Stomach smooth muscle (tissue), 2 donors: ENCODE results near the gene PAWR.
"Not testable (repeated sequence)": the region's sequence is repeated elsewhere in the genome, so short reads cannot be mapped to it uniquely, and the experiment has no call there.

Experiments
- H3K27ac ChIP-seq: one replicate; pipeline ENCODE4 v1.7.0; 2013; ENCODE audit warnings: mild to moderate bottlenecking, low read length, inconsistent platforms
- H3K27me3 ChIP-seq, 2 donors: one replicate each; pipeline ENCODE4 v1.7.0; 2013; ENCODE audit warnings: low read length in 2 of 2; ENCODE audit not compliant: insufficient read depth in 2 of 2, control insufficient read depth in 1 of 2
- H3K36me3 ChIP-seq, 2 donors: one replicate each; pipeline ENCODE4 v1.7.0; 2013; ENCODE audit warnings: low read length in 2 of 2; ENCODE audit not compliant: control insufficient read depth in 2 of 2, insufficient read depth in 2 of 2
- H3K4me1 ChIP-seq: one replicate; pipeline ENCODE4 v1.7.0; 2013; ENCODE audit warnings: low read length; ENCODE audit not compliant: control insufficient read depth, insufficient read depth
- H3K4me3 ChIP-seq, 2 donors: one replicate each; pipeline ENCODE4 v1.7.0; 2013; ENCODE audit warnings: low read length in 2 of 2
- H3K9ac ChIP-seq, 2 donors: one replicate each; pipeline ENCODE4 v1.7.0; 2013; ENCODE audit warnings: low read length in 2 of 2, mild to moderate bottlenecking in 1 of 2
- H3K9me3 ChIP-seq, 2 donors: one replicate each; pipeline ENCODE4 v1.7.0; 2013; ENCODE audit warnings: low read length in 2 of 2; ENCODE audit not compliant: control insufficient read depth in 2 of 2
- donor health status: healthy.
- donor health status: Pancreatic carcinoma.

PAWR gene

DNA sequence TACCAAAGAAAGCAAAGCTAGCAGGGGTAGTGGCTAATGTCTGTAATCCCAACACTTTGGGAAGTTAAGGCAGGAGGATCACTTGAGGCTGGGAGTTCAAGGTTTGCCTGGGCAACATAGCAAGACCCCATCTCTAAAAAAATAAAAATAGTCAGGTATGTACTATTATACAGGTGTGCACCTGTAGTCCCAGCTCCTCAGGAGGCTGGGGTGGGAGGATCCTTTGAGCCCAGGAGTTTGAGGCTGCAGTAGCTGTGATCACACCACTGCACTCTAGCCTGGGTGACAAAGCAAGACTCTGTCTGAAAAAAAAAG is 142.2 kb downstream of the PAWR start:
- no peak overlapping the region for H3K27ac ChIP-seq

DNA sequence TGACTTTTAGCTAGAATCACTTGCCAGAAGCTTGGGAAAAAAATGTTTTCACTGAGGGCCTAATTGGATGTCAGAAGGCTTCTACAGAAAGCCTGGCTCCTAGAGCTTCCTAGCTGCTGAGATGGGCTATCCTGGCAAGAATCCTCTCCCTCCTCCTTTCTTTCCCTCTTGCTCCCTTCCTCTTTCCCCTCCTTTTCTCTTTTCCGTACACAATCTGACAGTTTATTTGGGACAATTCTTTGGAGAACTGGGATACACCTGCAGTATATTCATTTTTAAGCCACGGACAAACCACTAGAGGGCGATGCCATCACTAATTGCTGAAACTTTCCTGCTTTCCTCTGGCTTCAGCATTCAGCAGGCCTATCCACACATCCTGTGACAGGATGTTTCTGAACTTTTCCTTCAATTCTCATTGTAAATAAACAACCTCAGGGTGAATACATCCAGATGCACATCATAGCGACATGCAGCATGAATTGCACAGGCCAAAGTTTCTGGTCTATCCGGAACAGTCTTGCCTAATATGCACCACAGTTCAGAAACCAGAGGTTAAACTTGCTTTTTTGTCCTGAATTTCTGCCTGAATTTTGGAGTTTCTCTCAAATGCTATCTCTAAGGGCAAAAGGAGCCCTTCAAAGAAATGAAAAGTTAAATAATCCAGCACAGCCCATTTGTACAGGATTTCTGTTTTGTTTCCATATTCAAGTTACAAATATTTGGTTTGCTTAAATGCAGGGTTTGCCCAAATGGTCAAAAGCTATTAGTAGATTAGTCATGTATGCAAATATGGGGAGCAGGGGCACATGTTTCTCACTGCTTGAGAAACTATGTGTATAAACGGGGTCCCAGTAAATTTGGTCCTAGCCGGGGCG is 142.8 kb downstream of the PAWR start:
- peaks cover 8% of the 10 kb centered on the region for H3K4me1 ChIP-seq
- no peaks in the 10 kb centered on the region for H3K9me3 ChIP-seq
- H3K27me3 ChIP-seq: no peaks in the 10 kb centered on the region
- peak overlapping the region in 1 of 2 donors; percentile 21 for H3K9ac ChIP-seq
- H3K4me3 ChIP-seq: no peak overlapping the region
- no peaks in the 10 kb centered on the region for H3K36me3 ChIP-seq
- H3K27ac ChIP-seq: no peak overlapping the region

More for the DNA sequence above, 142.2 kb downstream of the PAWR start:
- Histone ChIP-seq H3K4me1 (peaks cover 8% of the 10 kb centered on the region), H3K36me3 (no peaks in the 10 kb centered on the region), H3K9ac (no peak overlapping the region), H3K27me3 (no peaks in the 10 kb centered on the region), H3K4me3 (no peak overlapping the region), H3K9me3 (no peaks in the 10 kb centered on the region)

DNA sequence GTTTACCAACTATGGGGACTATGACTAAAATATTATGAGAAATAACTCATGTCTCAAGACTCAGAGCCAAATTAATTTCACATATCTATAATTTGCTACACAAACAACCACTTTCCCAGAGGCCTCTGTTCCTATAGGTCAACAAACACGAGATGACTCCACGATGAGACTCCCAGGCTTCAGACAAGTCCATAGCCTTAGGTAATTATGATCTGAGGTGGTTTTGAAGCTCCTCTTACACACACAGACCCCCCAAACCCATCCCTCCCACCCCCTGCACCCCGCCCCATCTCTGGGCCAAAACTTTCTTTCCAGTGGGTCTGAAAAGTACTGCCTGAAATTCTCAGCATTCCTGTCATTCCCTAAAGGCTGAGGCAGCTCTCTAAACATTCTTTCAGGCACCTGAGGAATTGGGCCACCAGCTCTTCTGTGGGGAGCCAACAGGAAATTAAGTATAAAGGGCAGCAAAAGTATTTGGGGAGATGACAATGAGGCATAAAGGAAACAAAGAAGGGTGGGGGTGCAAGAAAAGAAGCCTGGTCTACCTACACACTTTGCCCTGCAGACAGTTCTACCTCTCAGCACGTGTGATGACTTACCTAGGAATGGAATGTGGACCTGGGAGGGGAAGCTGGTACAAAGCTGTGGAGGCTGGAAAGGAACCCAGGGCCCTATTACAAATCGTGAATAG is 143.6 kb downstream of the PAWR start:
- Histone ChIP-seq H3K9ac (peak overlapping the region in 1 of 2 donors; percentile 21), H3K4me1 (peaks cover 5% of the 10 kb centered on the region), H3K27me3 (no peaks in the 10 kb centered on the region), H3K9me3 (no peaks in the 10 kb centered on the region), H3K27ac (no peak overlapping the region), H3K4me3 (no peak overlapping the region), H3K36me3 (no peaks in the 10 kb centered on the region)

DNA sequence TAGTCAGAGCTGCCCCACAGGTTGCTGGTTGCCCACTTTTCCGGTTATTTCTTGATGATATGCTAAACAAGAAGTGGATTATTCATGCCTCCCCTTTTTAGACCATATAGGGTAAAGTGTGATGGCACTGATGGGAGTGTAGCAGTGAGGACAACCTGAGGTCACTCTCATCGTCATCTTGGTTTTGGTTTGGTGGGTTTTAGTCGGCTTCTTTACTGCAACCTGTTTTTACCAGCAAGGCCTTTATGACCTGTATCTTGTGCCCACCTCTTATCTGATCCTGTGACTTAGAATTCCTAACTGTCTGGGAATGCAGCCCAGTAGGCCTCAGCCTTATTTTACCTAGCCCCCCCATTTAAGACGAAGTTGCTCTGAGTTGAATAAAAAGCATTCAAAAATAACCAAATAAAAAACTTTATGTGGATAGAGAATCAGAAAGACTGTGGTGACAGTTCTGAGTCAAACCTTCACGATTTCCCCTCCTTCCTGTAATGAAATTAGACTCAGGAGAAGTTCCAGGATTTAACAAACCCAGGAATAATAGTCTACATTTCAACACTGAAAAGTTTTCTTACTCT is 144.2 kb downstream of the PAWR start:
- Histone ChIP-seq H3K36me3 (no peaks in the 10 kb centered on the region), H3K27me3 (no peaks in the 10 kb centered on the region), H3K9me3 (no peaks in the 10 kb centered on the region), H3K4me3 (no peak overlapping the region), H3K9ac (no peak overlapping the region), H3K4me1 (peaks cover 5% of the 10 kb centered on the region), H3K27ac (no peak overlapping the region)

DNA sequence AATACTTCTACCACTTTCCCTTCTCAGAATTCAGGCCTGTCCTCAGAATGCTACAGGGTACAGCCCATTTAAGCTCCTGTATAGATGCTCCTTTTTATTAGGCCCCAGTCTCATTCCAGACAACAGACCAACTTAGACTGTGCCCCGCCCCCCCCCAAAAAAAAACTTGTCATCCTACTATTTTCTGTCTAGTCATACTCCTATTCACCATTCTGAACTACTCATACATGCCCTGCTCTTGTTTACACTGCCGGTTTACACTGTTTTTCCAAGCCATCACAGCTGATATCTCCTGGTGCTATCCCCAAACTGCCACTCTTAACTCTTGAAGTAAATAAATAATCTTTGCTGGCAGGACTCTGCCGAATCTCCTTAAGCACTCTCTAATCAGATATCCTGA is 146.3 kb downstream of the PAWR start:
- not testable (repeated sequence) for H3K27me3 ChIP-seq, H3K9me3 ChIP-seq, H3K4me1 ChIP-seq, H3K9ac ChIP-seq, H3K27ac ChIP-seq, H3K36me3 ChIP-seq, H3K4me3 ChIP-seq

DNA sequence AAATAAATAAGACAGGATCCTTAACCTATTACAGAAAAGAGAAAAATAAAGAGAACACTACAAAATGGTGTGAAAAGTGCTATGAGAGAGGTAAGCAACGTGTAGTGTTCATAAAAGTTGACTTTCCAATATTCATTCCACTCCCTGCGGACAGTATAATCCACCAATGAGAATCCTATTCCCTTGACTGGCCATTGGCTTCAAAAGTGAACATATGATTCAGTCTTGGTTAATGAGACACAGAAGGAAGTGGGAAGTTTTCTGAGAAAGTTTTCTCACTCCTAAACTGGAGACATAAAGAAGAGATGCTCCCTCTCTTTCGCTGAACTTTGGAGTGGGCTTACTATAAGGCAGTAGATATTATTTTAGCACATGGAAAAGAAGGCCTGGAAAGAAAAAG is 153.1 kb downstream of the PAWR start:
- H3K9me3 ChIP-seq: no peaks in the 10 kb centered on the region
- H3K4me1 ChIP-seq: no peaks in the 10 kb centered on the region
- no peak overlapping the region for H3K4me3 ChIP-seq
- H3K27ac ChIP-seq: no peak overlapping the region
- no peak overlapping the region for H3K9ac ChIP-seq
- no peaks in the 10 kb centered on the region for H3K27me3 ChIP-seq
- no peaks in the 10 kb centered on the region for H3K36me3 ChIP-seq

DNA sequence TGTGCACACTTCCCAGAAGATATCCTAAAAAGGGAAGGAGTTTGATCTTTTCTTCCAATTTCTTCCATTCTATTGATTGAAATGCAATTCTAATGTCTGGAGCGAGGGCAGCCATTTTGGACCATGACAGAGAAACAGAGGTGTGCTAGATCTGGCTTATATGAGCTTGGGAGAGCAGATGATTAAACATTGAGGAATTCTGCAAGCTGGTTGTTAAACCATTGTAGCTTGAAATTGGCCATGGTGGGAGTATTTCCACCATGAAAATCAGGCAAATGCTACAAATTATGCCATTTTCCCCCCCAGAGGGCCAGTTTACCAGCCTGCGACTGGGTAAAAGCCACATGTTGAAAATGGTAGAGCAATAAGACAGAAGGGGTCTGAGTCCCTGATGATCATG is 155.0 kb downstream of the PAWR start:
- Histone ChIP-seq H3K9ac (no peak overlapping the region), H3K36me3 (no peaks in the 10 kb centered on the region), H3K4me1 (no peaks in the 10 kb centered on the region), H3K27me3 (no peaks in the 10 kb centered on the region), H3K27ac (no peak overlapping the region), H3K4me3 (no peak overlapping the region), H3K9me3 (no peaks in the 10 kb centered on the region)
